ENCODE results near the gene VIT. TPM values are rescaled to one million over a fixed set of nuclear protein-coding genes. Genes with fewer than 3 reads are reported as not detected.

VIT gene
- total RNA-seq, 1 donor from 2014 or later, result not detected

DNA sequence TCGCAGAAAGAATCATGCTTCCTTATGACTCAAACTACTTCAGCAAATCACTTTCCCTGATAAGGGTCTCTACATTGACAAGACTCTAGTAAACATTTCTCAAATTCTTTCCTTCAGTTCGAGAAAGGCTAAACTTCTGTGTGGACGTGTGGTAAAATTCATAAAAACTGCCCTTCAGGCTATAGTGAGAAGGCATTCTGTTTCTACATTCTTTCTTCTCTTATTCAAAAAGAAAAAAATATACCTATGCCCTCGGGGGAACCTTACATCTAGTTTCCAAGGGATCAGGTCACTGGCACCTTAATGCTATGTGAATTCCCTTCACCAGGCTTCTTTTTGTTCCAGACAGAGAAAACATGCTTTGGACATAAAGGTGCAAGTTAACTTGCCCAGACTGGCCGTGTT, 4.9 kb downstream of the VIT start:
- Histone ChIP-seq H3K9me3 (ENCODE audit: insufficient read depth, low read depth, low read length) (no peaks in the 10 kb centered on the region), H4K20me1 (ENCODE audit: insufficient read depth, low read length) (no peaks in the 10 kb centered on the region), H3K36me3 (ENCODE audit: insufficient read depth, low read length) (no peaks in the 10 kb centered on the region), H3K79me2 (ENCODE audit: insufficient read depth, low read length) (no peaks in the 10 kb centered on the region), H3K4me1 (ENCODE audit: insufficient read depth, low read length) (peaks cover 18% of the 10 kb centered on the region), H2AFZ (ENCODE audit: low read depth, low read length) (peak overlapping the region; percentile 12), H3K27me3 (ENCODE audit: insufficient read depth, low read length) (no peaks in the 10 kb centered on the region), H3K4me2 (ENCODE audit: low read length) (peak overlapping the region; percentile 1), H3K9ac (ENCODE audit: low read length) (no peak overlapping the region), H3K27ac (ENCODE audit: low read depth, low read length) (no peak overlapping the region), H3K4me3 (ENCODE audit: insufficient read depth, low read depth, low read length) (no peak overlapping the region)
- H3K4me1 Mint-ChIP-seq (ENCODE audit: low read depth, unreplicated experiment), result peaks cover 6% of the 10 kb centered on the region
- TF ChIP-seq EZH2 (IDR thresholded peaks at IDR 0.05; ENCODE audit: insufficient read depth, low read length), result no peak
- TF ChIP-seq, protein P1, sequence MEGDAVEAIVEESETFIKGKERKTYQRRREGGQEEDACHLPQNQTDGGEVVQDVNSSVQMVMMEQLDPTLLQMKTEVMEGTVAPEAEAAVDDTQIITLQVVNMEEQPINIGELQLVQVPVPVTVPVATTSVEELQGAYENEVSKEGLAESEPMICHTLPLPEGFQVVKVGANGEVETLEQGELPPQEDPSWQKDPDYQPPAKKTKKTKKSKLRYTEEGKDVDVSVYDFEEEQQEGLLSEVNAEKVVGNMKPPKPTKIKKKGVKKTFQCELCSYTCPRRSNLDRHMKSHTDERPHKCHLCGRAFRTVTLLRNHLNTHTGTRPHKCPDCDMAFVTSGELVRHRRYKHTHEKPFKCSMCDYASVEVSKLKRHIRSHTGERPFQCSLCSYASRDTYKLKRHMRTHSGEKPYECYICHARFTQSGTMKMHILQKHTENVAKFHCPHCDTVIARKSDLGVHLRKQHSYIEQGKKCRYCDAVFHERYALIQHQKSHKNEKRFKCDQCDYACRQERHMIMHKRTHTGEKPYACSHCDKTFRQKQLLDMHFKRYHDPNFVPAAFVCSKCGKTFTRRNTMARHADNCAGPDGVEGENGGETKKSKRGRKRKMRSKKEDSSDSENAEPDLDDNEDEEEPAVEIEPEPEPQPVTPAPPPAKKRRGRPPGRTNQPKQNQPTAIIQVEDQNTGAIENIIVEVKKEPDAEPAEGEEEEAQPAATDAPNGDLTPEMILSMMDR (IDR thresholded peaks at IDR 0.05; ENCODE audit: insufficient read depth, low read depth, low read length), result no peak
- DNase-seq (ENCODE audit: low read depth) (peak; percentile 46), FAIRE-seq (no peak)
- H3K27ac Mint-ChIP-seq (ENCODE audit: unreplicated experiment), result no peak overlapping the region
- no peak overlapping the region for H3K4me3 Mint-ChIP-seq (ENCODE audit: unreplicated experiment)
- peaks cover 3% of the 10 kb centered on the region for H3K9me3 Mint-ChIP-seq (ENCODE audit: unreplicated experiment)
- H3K36me3 Mint-ChIP-seq (ENCODE audit: low read depth, unreplicated experiment), result no peaks in the 10 kb centered on the region
- H3K27me3 Mint-ChIP-seq (ENCODE audit: low read depth, unreplicated experiment), result peaks cover 3% of the 10 kb centered on the region

DNA sequence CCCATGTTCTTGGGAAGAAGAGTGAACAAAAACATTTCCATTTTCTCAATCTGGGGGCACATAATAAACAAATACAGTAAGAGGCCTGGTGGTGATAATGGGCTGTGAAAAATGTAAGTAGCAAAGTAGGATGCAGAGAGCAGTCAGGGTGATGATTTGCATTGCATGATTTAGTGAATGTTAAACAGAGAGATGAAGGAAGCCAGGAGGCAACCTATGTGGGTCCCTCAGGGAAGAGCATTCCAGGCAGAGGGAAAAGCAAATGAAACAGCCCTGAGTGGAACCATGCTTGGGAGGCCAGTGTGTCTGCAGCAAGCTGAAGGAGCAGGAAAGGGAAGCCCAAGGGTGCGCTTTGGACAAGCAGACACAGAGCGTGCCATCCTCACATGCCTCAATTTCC, 5.4 kb downstream of the VIT start:
- peaks cover 21% of the 10 kb centered on the region for H3K4me1 ChIP-seq (ENCODE audit: insufficient read depth, low read length)
- no peak overlapping the region for H3K4me3 Mint-ChIP-seq (ENCODE audit: unreplicated experiment)
- H3K27me3 Mint-ChIP-seq (ENCODE audit: low read depth, unreplicated experiment), result peaks cover 3% of the 10 kb centered on the region
- no peak overlapping the region for H3K27ac ChIP-seq (ENCODE audit: low read depth, low read length)
- H3K36me3 Mint-ChIP-seq (ENCODE audit: low read depth, unreplicated experiment), result no peaks in the 10 kb centered on the region
- H3K4me1 Mint-ChIP-seq (ENCODE audit: low read depth, unreplicated experiment), result peaks cover 4% of the 10 kb centered on the region
- TF ChIP-seq, protein P1 (IDR thresholded peaks at IDR 0.05; ENCODE audit: insufficient read depth, low read depth, low read length), result no peak
- TF ChIP-seq EZH2 (IDR thresholded peaks at IDR 0.05; ENCODE audit: insufficient read depth, low read length), result no peak
- no peak overlapping the region for H3K27ac Mint-ChIP-seq (ENCODE audit: unreplicated experiment)
- H3K4me3 ChIP-seq (ENCODE audit: insufficient read depth, low read depth, low read length), result no peak overlapping the region
- no peak overlapping the region for H3K9ac ChIP-seq (ENCODE audit: low read length)
- peaks cover 3% of the 10 kb centered on the region for H3K9me3 Mint-ChIP-seq (ENCODE audit: unreplicated experiment)
- DNase-seq (ENCODE audit: low read depth), result no peak
- H3K27me3 ChIP-seq (ENCODE audit: insufficient read depth, low read length), result no peaks in the 10 kb centered on the region
- H3K4me2 ChIP-seq (ENCODE audit: low read length), result peak overlapping the region; percentile 1
- no peaks in the 10 kb centered on the region for H3K79me2 ChIP-seq (ENCODE audit: insufficient read depth, low read length)
- no peak overlapping the region for H2AFZ ChIP-seq (ENCODE audit: low read depth, low read length)
- no peaks in the 10 kb centered on the region for H3K36me3 ChIP-seq (ENCODE audit: insufficient read depth, low read length)
- H4K20me1 ChIP-seq (ENCODE audit: insufficient read depth, low read length), result no peaks in the 10 kb centered on the region
- no peaks in the 10 kb centered on the region for H3K9me3 ChIP-seq (ENCODE audit: insufficient read depth, low read depth, low read length)
- FAIRE-seq, result no peak

- Mint-ChIP-seq H3K9me3 (ENCODE audit: unreplicated experiment) (peaks cover 3% of the 10 kb centered on the region), H3K4me3 (ENCODE audit: unreplicated experiment) (no peak overlapping the region), H3K4me1 (ENCODE audit: low read depth, unreplicated experiment) (peaks cover 4% of the 10 kb centered on the region), H3K36me3 (ENCODE audit: low read depth, unreplicated experiment) (no peaks in the 10 kb centered on the region), H3K27me3 (ENCODE audit: low read depth, unreplicated experiment) (peaks cover 3% of the 10 kb centered on the region), H3K27ac (ENCODE audit: unreplicated experiment) (no peak overlapping the region)
- H3K4me1 ChIP-seq (ENCODE audit: insufficient read depth, low read length), result peaks cover 22% of the 10 kb centered on the region
- H3K4me2 ChIP-seq (ENCODE audit: low read length), result no peak overlapping the region
- no peaks in the 10 kb centered on the region for H3K36me3 ChIP-seq (ENCODE audit: insufficient read depth, low read length)
- H3K79me2 ChIP-seq (ENCODE audit: insufficient read depth, low read length), result no peaks in the 10 kb centered on the region
- TF ChIP-seq, protein P1 (IDR thresholded peaks at IDR 0.05; ENCODE audit: insufficient read depth, low read depth, low read length), result no peak
- TF ChIP-seq EZH2 (IDR thresholded peaks at IDR 0.05; ENCODE audit: insufficient read depth, low read length), result no peak
- FAIRE-seq (no peak), DNase-seq (ENCODE audit: low read depth) (no peak)
- H2AFZ ChIP-seq (ENCODE audit: low read depth, low read length), result no peak overlapping the region
- H3K27me3 ChIP-seq (ENCODE audit: insufficient read depth, low read length), result no peaks in the 10 kb centered on the region
- H4K20me1 ChIP-seq (ENCODE audit: insufficient read depth, low read length), result no peaks in the 10 kb centered on the region
- no peak overlapping the region for H3K9ac ChIP-seq (ENCODE audit: low read length)
- H3K27ac ChIP-seq (ENCODE audit: low read depth, low read length), result no peak overlapping the region
- no peaks in the 10 kb centered on the region for H3K9me3 ChIP-seq (ENCODE audit: insufficient read depth, low read depth, low read length)
- H3K4me3 ChIP-seq (ENCODE audit: insufficient read depth, low read depth, low read length), result no peak overlapping the region
Measured at GRCh38 chr2:36702781-36703180, 6.3 kb downstream of the VIT start.

Data from astrocyte (in vitro differentiated cells and primary cell).